Kidney epithelial cell (primary cell): Measurements from ENCODE around the gene SENP2. TPM values are rescaled to one million over a fixed set of nuclear protein-coding genes. Genes with fewer than 3 reads are reported as not detected.
"Not testable (repeated sequence)": the region's sequence is repeated elsewhere in the genome, so short reads cannot be mapped to it uniquely, and the experiment has no call there.

Experiments used
- DNase-seq: peaks from one replicate; pipeline ENCODE4 v3.0.0-alpha.2; 2010; ENCODE audit warnings: low read depth
- H3K27me3 ChIP-seq: 2 replicates; pipeline ENCODE4 v1.6.0; 2011; ENCODE audit warnings: low read length; ENCODE audit not compliant: control insufficient read depth, insufficient read depth
- H3K36me3 ChIP-seq: 2 replicates; pipeline ENCODE4 v1.5.1; 2011; ENCODE audit warnings: low read length; ENCODE audit not compliant: control insufficient read depth, insufficient read depth
- H3K4me3 ChIP-seq: 2 replicates; pipeline ENCODE4 v1.5.1; 2011; ENCODE audit warnings: low read depth, mild to moderate bottlenecking, control low read depth, low read length
- CTCF ChIP-seq: IDR thresholded peaks from 2 replicates; pipeline ENCODE4 v1.5.1; 2011; ENCODE audit warnings: mild to moderate bottlenecking, moderate library complexity, low read length, control low read depth, inconsistent platforms; ENCODE audit not compliant: insufficient read depth, poor library complexity, severe bottlenecking
- total RNA-seq: library from RNA; depleted of rRNA; stranded (reverse); fragments of >200 nt; gene quantifications from 2 replicates; pipeline ENCODE4 v1.2.3, GENCODE V29; 2015

The SENP2 gene
- total RNA-seq, 1 donor from 2014 or later: 22.3 TPM

DNA sequence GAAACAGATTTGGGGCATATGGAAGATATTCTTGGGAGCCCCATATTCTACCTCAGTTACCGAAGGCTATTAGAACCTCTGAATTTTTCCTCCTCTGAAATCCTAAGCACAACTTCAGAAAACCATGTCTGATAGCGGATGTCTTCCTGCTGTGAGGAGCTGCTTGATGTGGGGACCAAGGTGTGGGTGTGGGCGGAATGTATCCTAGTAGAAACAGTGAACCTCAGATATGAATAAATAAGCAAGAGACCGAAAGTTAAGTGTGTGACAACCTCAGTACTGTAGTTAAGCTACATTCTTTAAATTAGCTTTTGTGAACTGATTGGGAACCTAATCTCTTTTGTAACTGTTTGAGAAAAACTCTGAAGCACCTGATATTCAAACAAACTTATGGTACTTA lies 46.9 kb downstream of the SENP2 start:
- DNase-seq: no peak

GRCh38 chr3:185637388-185637787 lies 51.3 kb downstream of the SENP2 start:
- Histone ChIP-seq H3K4me3 (no peak overlapping the region), H3K36me3 (no peaks in the 10 kb centered on the region), H3K27me3 (no peaks in the 10 kb centered on the region)
- no peak for DNase-seq
- TF ChIP-seq CTCF: no peak

More for the DNA sequence above, 46.9 kb downstream of the SENP2 start:
- Histone ChIP-seq H3K4me3 (no peak overlapping the region), H3K27me3 (no peaks in the 10 kb centered on the region), H3K36me3 (no peaks in the 10 kb centered on the region)
- no peak for TF ChIP-seq CTCF

DNA sequence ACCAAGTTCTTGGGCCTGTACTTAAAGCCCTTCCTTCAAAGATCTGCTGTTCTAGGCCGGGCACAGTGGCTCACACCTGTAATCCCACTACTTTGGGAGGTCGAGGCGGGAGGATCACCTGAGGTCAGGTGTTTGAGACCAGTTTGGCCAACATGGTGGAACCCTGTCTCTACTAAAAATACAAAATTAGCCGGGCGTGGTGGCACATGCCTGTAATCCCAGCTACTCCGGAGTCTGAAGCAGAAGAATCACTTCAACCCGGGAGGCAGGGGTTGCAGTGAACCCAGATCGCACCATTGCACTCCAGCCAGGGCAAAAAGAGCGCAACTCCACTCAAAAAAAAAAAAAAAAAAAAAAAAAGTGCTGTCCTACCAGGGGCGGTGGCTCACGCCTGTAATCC lies 52.6 kb downstream of the SENP2 start:
- H3K36me3 ChIP-seq, H3K4me3 ChIP-seq, DNase-seq, H3K27me3 ChIP-seq: not testable (repeated sequence)

DNA sequence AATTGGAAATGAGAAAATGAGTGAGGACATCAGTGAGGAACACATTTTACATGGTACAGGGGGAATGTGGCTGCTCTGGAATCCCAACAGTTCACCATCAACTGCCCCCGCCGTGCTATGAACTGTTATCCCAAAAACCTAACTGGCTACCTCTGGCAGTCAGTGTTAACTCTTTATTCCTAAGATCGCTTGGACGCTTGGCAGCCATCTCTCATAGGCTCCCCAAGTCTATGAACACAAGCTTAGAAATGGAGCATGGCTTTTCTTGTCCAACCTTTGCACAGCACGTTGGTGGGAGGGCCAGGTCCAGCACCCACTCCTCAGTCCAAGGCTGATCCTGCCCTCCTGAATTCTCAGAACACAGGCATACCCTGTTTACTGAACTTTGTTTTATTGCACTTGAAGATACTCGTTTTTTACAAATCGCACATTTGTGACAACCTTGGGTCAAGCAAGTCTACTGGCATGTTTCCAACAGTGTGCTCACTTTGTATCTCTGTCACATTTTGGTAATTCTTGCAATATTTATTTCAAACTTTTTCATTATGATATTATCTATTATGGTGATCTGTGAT lies 53.6 kb downstream of the SENP2 start:
- Histone ChIP-seq H3K36me3 (no peaks in the 10 kb centered on the region), H3K27me3 (no peaks in the 10 kb centered on the region), H3K4me3 (no peak overlapping the region)
- DNase-seq: no peak
- TF ChIP-seq CTCF: no peak

DNA sequence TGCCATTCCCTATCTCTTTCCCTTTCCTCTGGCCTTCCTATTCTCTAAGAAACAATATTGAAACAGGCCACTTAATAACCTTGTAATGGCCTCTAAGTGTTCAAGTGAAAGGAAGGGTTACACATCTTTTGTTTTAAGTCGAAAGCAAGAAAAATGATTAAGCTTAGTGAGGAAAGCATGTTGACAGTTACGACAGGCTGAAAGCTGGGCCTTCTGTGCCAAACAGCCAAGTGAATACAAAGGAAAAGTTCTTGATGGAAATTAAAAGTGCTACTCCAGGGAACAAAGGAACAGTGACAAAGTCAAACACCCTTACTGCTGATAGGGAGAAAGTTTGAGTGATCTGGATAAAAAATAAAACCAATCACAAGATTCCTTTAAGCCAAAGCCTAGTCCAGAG lies 54.2 kb downstream of the SENP2 start:
- H3K27me3 ChIP-seq: no peaks in the 10 kb centered on the region
- no peak for DNase-seq
- no peak overlapping the region for H3K4me3 ChIP-seq
- TF ChIP-seq CTCF: no peak
- no peaks in the 10 kb centered on the region for H3K36me3 ChIP-seq

GRCh38 chr3:185645191-185645590 lies 59.1 kb downstream of the SENP2 start:
- not testable (repeated sequence) for H3K27me3 ChIP-seq, H3K4me3 ChIP-seq, H3K36me3 ChIP-seq, DNase-seq

GRCh38 chr3:185645596-185646381 lies 59.7 kb downstream of the SENP2 start:
- Histone ChIP-seq H3K4me3 (no peak overlapping the region), H3K27me3 (no peaks in the 10 kb centered on the region), H3K36me3 (no peaks in the 10 kb centered on the region)
- DNase-seq: no peak
- no peak for TF ChIP-seq CTCF
